ENCODE data around the gene TMEM181.
A peak's percentile ranks its signal among the peaks of the same experiment; 100 is the strongest.
"Not testable (repeated sequence)": the region's sequence is repeated elsewhere in the genome, so short reads cannot be mapped to it uniquely, and the experiment has no call there.

Gene TMEM181

DNA sequence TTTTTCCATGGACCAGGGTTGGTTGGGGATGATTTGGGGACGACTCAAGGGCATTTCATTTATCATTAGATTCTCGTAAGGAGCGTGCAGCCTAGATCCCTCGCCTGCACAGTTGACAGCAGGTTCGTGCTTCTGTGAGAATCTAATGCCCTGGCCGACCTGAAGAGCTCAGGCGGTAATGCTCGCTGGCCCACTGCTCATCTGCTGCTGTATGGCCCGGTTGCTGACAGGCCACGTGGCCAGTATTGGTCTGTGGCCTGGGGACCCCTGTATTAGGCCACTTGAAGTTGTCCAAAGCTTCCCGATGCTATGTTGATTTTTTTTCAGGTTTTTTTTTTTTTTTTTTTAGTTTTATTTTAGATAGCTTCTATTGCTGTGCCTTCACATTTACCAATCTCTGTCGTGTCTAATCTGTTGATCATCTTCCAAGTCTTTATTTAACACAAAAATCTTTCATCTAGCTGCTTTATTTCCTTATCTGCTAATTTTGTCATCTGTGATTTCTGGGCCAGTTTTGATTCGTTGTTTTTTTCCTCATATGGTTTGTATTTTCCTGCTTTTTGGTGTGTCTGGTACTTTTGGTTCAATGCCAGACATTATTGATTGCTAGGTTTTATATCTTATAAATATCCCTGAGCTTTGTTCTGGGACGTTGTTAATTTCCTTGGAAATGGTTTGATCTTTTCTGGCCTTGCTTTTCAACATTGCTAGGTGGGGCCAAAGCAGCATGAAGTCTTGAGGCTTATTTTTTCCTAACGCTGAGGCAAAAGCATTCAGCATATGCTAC is 43.6 kb downstream of the TMEM181 start:
- DNase-seq, result no peak

DNA sequence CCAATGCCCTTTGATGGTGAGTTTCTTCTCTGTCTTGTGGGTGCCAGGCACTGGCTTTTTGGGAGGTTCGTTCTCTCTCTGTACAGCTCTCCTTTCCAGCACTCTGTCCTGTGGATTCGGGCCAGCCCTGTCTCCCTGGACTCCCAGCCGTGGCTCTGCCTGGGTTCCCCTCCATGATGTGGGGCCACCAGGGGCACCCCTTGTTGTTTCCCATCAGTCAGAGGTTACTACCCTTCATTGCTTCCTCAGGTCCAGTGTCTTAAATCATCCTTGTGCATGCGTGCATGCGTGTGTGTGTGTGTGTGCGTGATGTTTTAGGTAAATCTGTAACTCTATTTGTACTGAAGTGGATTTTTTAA is 44.1 kb downstream of the TMEM181 start:
- DNase-seq, result no peak

GRCh38 chr6:158605266-158605878 is 45.5 kb downstream of the TMEM181 start:
- peak; percentile 23 for DNase-seq

GRCh38 chr6:158606011-158606410 is 46.1 kb downstream of the TMEM181 start:
- DNase-seq, result not testable (repeated sequence)

DNA sequence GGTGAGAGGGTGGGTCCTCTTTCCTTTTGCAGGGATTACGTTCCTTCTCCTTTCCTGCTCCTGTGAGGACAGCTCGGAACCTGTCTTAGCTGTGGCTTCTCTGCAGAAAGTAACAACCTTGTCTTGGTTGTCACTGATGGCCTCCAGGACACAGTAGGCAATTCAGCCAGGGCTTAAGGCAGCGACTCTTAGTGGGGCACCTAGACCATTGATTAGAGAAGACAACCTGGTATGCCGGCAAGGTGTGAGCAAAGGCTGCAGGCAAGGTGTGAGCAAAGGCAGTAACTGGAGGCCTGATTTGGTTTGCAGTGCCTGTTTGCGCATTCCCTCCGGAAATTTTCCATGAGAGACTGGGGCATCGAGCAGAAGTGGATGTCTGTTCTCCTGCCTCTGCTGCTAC is 47.0 kb downstream of the TMEM181 start:
- DNase-seq, result no peak

GRCh38 chr6:158607411-158608170 is 47.7 kb downstream of the TMEM181 start:
- no peak for DNase-seq

- DNase-seq, result no peak
These were observed 48.3 kb downstream of the TMEM181 start for GRCh38 chr6:158608221-158608620.

DNA sequence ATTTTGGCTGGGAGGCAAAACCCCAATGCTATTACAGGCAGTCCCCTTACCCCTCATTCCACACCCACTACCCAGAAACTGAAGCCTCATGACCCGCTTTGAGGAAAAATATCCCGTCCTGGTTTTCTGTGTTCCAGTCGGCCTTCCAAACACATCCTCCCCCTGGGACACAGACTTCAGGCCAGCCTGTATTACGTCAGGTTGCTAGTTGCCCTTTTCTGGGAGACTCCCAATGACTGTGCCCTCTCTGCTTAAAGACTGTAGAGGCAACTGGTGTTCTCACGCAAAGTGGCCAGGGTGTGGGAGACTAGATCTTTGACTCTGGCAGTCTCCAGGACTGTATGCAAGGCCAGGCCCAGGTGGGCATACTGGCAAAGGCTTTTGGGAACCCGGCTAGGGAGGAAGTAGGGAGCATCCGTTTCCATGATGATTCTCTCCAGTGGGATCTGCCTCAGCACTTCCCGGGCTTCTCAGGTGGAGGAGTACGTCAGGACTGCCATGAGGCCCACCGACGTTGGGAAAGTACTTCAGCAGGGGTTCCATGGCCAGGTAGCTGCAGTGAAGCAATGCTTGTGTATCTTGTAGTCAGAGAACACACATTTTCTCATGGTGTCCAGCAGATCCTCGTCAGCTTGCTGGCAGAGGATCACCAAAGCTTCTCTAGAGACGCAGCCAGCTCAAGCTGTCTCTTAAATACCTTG is 49.7 kb downstream of the TMEM181 start:
- no peak for DNase-seq

DNA sequence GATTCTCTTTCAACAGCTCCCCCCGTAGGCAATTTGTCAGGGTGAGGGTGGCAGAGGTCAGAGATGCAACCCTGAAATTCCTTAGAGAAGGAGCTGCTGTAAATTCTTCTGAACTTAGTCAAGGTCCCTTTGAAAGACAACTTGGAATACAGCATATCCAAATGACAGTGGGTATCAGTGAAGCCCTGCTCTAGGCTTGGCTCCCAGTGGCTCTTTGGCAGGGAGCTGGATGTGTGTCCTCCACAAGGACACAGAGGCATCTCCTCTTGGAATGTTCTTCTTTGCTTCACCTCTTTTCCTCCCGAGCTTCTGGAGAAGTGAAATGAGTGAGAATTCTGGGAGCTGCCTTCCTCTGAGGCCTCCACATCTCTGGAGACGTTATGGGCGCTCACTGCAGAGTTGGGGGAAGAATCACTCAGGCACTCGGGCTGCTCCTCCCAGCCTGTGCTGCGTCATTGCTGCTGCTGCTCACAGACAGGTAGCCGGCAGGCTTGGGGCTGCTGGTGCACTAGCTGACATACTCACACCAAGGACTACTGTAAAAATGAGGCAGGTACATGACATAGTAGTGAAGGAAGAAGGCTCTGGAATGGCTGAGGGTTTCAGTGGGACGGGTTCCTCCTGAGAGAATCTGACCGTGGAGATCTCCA is 50.6 kb downstream of the TMEM181 start:
- DNase-seq, result no peak

DNA sequence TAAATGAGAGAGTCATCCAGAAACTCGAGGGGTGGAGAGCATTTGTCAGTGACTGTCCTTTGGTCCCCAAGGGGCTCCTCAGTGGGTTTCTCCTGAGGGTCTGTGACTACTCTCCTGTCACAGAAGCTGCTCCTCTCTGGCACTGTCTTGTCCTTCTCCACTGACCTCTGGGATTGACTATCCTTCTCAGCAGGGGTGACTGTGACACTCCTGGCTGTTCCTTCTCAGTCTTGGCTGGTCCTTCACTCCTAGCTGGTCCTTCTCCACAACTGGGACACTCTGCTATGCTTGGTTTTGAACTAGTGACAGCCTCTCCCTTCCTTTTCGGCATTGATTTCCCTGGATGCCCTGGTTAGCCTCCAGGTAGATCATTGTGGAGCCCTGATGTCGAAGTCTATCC is 51.1 kb downstream of the TMEM181 start:
- no peak for DNase-seq

DNA sequence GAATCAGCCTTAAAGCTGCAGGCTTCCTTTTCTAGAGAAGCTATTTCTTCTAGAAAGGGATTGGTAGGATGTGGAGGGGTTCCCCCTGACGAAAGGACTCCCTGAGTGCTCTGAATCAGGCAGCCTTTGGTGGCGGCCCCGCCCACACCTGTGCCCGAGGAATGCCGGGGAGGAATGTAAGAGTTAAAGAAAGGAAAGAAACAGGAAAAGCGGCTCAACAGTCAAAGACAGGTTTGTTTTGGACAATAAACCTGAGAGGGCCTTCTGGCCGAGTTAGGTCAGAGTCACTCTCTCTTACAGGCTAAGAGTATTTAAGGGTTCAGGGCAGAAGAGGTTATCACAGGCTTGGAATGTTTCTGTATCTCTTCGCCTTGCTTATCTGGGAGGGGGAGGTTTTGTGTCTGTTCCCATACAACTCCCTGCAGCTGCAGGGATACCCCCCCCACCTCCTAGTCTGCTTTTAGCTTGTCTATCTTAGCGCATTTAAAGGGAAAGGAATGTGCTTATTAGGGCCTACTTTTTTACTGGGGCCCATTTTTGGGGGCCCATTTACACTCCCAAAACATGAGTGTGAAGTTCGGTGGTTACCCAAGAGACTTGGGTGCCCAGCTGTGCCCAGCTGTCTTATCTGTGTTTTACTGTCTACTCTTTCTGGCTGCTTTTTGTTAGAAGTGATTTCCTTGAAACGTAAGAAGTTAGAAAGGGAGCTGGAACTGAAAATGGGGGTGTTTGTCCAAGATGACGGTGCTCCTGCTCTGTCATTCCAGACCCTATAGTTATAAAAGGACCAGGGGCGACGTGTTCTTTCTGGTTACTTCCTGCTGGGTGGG is 51.9 kb downstream of the TMEM181 start:
- DNase-seq, result no peak

DNA sequence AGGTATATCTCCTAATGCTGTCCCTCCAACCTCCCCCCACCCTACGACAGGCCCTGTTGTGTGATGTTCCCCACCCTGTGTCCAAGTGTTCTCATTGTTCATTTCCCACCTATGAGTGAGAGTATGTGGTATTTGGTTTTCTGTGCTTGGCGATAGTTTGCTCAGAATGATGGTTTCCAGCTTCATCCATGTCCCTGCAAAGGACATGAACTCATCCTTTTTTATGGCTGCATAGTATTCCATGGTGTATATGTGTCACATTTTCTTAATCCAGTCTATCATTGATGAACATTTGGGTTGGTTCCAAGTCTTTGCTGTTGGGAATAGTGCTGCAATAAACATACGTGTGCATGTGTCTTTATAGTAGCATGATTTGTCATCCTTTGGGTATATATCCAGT is 54.7 kb downstream of the TMEM181 start:
- DNase-seq, result not testable (repeated sequence)

DNA sequence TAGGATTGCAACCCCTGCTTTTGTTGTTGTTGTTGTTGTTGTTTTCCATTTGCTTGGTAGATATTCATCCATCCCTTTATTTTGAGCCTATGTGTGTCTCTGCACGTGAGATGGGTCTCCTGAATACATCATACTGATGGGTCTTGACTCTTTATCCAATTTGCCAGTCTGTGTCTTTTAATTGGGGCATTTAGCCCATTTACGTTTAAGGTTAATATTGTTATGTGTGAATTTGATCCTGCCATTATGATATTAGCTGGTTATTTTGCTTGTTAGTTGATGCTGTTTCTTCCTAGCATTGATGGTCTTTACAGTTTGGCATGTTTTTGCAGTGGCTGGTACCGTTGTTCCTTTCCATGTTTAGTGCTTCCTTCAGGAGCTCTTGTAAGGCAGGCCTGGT is 58.4 kb downstream of the TMEM181 start:
- not testable (repeated sequence) for DNase-seq

GRCh38 chr6:158619922-158620801 is 60.3 kb downstream of the TMEM181 start:
- DNase-seq, result no peak

DNA sequence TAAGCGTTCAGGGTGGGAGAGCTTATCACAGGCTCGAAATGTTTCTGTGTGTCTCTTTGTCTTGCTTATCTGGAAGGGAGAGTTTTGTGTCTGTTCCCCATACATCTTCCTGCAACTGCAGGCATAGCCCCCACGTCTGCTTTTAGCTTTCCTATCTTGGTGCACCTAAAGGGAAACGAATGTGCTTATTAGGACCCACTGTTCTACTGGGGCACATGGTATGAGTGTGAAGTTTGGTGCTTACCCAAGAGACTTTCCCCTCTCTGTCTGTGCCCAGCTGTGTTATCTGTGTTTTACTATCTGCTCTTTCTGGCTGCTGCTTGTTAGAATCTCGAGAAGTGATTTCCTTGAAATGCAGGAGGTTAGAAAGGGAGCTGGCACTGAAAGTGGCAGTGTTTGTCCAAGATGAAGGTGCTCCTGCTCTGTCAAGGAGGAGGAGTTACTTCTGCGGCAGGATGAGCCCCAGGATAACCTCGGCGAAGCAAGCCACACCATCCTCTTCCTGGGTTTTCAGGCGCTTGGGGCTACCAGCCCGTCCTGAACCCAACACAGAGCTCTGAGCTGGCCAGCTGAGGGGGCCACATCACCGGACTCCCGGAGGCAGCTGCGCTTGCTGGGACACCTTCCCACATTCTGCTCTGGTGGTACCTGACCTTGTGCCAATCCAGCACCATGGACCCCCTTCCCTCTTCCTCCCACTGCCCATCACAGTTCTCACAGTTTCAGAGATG is 61.2 kb downstream of the TMEM181 start:
- DNase-seq, result no peak

GRCh38 chr6:158621694-158622544 is 62.0 kb downstream of the TMEM181 start:
- DNase-seq, result no peak

DNA sequence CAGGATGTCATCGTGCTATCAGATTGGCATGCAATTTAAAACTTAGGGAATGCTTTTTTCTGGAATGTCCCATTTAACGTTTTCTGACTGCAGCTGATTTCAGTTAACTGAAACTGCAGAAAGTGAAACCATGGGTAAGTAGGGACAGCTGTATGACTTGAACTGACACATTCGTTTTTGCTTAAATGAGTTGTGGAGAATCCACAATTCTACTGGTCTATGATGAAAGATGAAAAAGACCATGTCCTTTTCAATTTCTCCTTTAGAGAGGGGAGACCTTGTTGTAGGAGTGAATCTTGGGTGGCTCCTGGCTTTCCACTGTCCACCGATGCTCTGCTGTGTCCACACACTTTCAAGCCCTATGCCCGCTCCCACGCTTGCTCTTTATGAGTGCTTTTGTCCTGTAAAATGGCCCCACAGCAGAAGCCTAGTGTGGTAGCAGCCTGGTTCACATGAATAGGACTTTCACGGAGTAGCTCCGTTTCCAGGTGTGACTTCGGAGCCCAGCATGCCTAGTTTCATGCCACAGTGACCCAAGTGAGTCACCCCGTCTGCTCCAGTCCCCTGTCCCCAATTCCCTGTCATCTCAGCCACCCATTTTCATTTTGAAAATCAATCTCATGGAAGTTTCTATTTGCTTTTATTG is 62.8 kb downstream of the TMEM181 start:
- DNase-seq, result no peak

Measured in COR-L47 (cell line).